Tibial artery (tissue), 4 donors: Measurements from ENCODE around the gene RNF44.

Experiments used
- DNase-seq, 2 donors: peaks; one replicate each; pipeline ENCODE4 v3.0.0-alpha.2; 2019
- H3K27ac ChIP-seq, 2 donors: fragments of 200-600 bp; sonication (generic) in 1 of 2; 1 replicate in 1 of 2; 2 replicates in 1 of 2; pipeline ENCODE4 v1.5.1; 2018 to 2019; ENCODE audit warnings: mild to moderate bottlenecking in 1 of 2
- H3K27me3 ChIP-seq, 2 donors: fragments of 200-600 bp; sonication (generic) in 1 of 2; one replicate each; pipeline versions ENCODE4 v1.5.1 to v1.6.0; 2016 to 2019
- H3K36me3 ChIP-seq, 3 donors: fragments of 200-600 bp; sonication (generic) in 2 of 3; one replicate each; pipeline ENCODE4 v1.5.1; 2016 to 2019; ENCODE audit warnings: mild to moderate bottlenecking in 2 of 3
- H3K4me1 ChIP-seq, 4 donors: fragments of 200-600 bp; sonication (generic) in 2 of 4; 1 replicate in 3 of 4; 2 replicates in 1 of 4; pipeline ENCODE4 v1.5.1; 2016 to 2019
- H3K4me3 ChIP-seq, 2 donors: fragments of 200-600 bp; sonication (generic) in 1 of 2; 1 replicate in 1 of 2; 2 replicates in 1 of 2; pipeline ENCODE4 v1.5.1; 2018 to 2019; ENCODE audit warnings: mild to moderate bottlenecking in 2 of 2
- H3K9me3 ChIP-seq, 3 donors: fragments of 200-600 bp; sonication (generic) in 1 of 3; one replicate each; pipeline ENCODE4 v1.5.1; 2016 to 2019
- CTCF ChIP-seq, 2 experiments: fragments of 200-600 bp in 1 of 2; fragments of 450-650 bp in 1 of 2; IDR thresholded peaks; one replicate each; pipeline ENCODE4 v1.5.1; 2017 to 2019; ENCODE audit warnings: antibody characterized with exemption in 2 of 2, mild to moderate bottlenecking in 1 of 2, moderate library complexity in 1 of 2
- intact Hi-C: fragments of 100-400 bp; cut with DNase I; formaldehyde crosslinking; loops from one replicate; pipeline ENCODE4 v1.15.0; 2023; ENCODE audit warnings: low total_unique reads

Gene RNF44

GRCh38 chr5:176533390-176533789, 3.8 kb downstream of the RNF44 start:
- Histone ChIP-seq H3K4me1 (peaks cover 3 to 49% (median 38%) of the 10 kb centered on the region in 4 donors), H3K9me3 (no peaks in the 10 kb centered on the region), H3K27me3 (no peaks in the 10 kb centered on the region), H3K27ac (no peak overlapping the region), H3K4me3 (no peak overlapping the region), H3K36me3 (peaks cover 33 to 39% (median 39%) of the 10 kb centered on the region in 3 donors)
- no peak for TF ChIP-seq CTCF (IDR thresholded peaks at IDR 0.05)
- intact Hi-C loops, result no loop called here
- DNase-seq, result no peak

- no peak for DNase-seq
- intact Hi-C loops, result no loop called here
- Histone ChIP-seq H3K4me1 (peaks cover 3 to 44% (median 34%) of the 10 kb centered on the region in 4 donors), H3K36me3 (peaks cover 37 to 45% (median 45%) of the 10 kb centered on the region in 3 donors), H3K9me3 (no peaks in the 10 kb centered on the region), H3K27ac (no peak overlapping the region), H3K4me3 (no peak overlapping the region), H3K27me3 (no peaks in the 10 kb centered on the region)
- TF ChIP-seq CTCF (IDR thresholded peaks at IDR 0.05), result no peak
Observed at GRCh38 chr5:176532795-176533194, 4.4 kb downstream of the RNF44 start.

GRCh38 chr5:176531902-176532493, 5.2 kb downstream of the RNF44 start:
- intact Hi-C loops, result no loop called here
- DNase-seq, result no peak
- Histone ChIP-seq H3K9me3 (no peaks in the 10 kb centered on the region), H3K27me3 (no peaks in the 10 kb centered on the region), H3K4me3 (no peak overlapping the region), H3K4me1 (peaks cover 3 to 44% (median 34%) of the 10 kb centered on the region in 4 donors), H3K27ac (no peak overlapping the region), H3K36me3 (peaks cover 45 to 53% (median 53%) of the 10 kb centered on the region in 3 donors)
- TF ChIP-seq CTCF (IDR thresholded peaks at IDR 0.05), result no peak

- H3K36me3 ChIP-seq, result peaks cover 47 to 57% (median 54%) of the 10 kb centered on the region in 3 donors
- intact Hi-C loops, result no loop called here
- TF ChIP-seq CTCF (IDR thresholded peaks at IDR 0.05), result no peak
- no peaks in the 10 kb centered on the region for H3K27me3 ChIP-seq
- no peak overlapping the region for H3K4me3 ChIP-seq
- no peak overlapping the region for H3K27ac ChIP-seq
- no peaks in the 10 kb centered on the region for H3K9me3 ChIP-seq
- DNase-seq, result no peak
- peaks cover 3 to 43% (median 34%) of the 10 kb centered on the region in 4 donors for H3K4me1 ChIP-seq
Observed at GRCh38 chr5:176530983-176531901, 6.0 kb downstream of the RNF44 start.

- TF ChIP-seq CTCF (IDR thresholded peaks at IDR 0.05), result no peak
- peaks cover 3 to 35% (median 26%) of the 10 kb centered on the region in 4 donors for H3K4me1 ChIP-seq
- H3K36me3 ChIP-seq, result peaks cover 47 to 57% (median 54%) of the 10 kb centered on the region in 3 donors
- H3K27me3 ChIP-seq, result no peaks in the 10 kb centered on the region
- no peaks in the 10 kb centered on the region for H3K9me3 ChIP-seq
- DNase-seq, result no peak
- intact Hi-C loops, result no loop called here
- no peak overlapping the region for H3K4me3 ChIP-seq
- H3K27ac ChIP-seq, result no peak overlapping the region
Observed at GRCh38 chr5:176530393-176530982, 6.7 kb downstream of the RNF44 start.
